Chondrocyte (in vitro differentiated cells): ENCODE results near the gene NDUFA8. TPM values are rescaled to one million over a fixed set of nuclear protein-coding genes. Genes with fewer than 3 reads are reported as not detected.

Source experiments
- DNase-seq: peaks from one replicate; pipeline ENCODE4 v3.0.0; 2021; ENCODE audit warnings: mixed read lengths, low spot score
- H3K27ac Mint-ChIP-seq: one replicate; pipeline ENCODE4 v1.8.0; 2021; ENCODE audit warnings: mild to moderate bottlenecking, moderate library complexity, mixed read lengths; ENCODE audit not compliant: unreplicated experiment
- H3K27me3 Mint-ChIP-seq: 2 replicates; pipeline ENCODE4 v1.8.0; 2021; ENCODE audit warnings: low read depth, mixed read lengths
- H3K36me3 Mint-ChIP-seq: 2 replicates; pipeline ENCODE4 v1.8.0; 2021; ENCODE audit warnings: low read depth, mixed read lengths
- H3K4me1 Mint-ChIP-seq: 2 replicates; pipeline ENCODE4 v1.8.0; 2021; ENCODE audit warnings: low read depth, mild to moderate bottlenecking, mixed read lengths
- H3K4me3 Mint-ChIP-seq: one replicate; pipeline ENCODE4 v1.8.0; 2021; ENCODE audit warnings: mild to moderate bottlenecking, moderate library complexity, mixed read lengths; ENCODE audit not compliant: unreplicated experiment
- H3K9me3 Mint-ChIP-seq: 2 replicates; pipeline ENCODE4 v1.8.0; 2021; ENCODE audit warnings: low read depth, mixed read lengths
- total RNA-seq: library from RNA; stranded (reverse); gene quantifications from 3 replicates; pipeline ENCODE4 v1.2.1, GENCODE V29; 2021
- TF ChIP-seq, protein P1 (sequence below): fragments of 200-600 bp; sonication (generic); IDR thresholded peaks from 2 replicates; pipeline ENCODE4 v1.5.0; 2021; ENCODE audit warnings: antibody characterized with exemption, mild to moderate bottlenecking, moderate library complexity

Gene NDUFA8
- total RNA-seq, 1 donor from 2014 or later = 47.9 TPM

DNA sequence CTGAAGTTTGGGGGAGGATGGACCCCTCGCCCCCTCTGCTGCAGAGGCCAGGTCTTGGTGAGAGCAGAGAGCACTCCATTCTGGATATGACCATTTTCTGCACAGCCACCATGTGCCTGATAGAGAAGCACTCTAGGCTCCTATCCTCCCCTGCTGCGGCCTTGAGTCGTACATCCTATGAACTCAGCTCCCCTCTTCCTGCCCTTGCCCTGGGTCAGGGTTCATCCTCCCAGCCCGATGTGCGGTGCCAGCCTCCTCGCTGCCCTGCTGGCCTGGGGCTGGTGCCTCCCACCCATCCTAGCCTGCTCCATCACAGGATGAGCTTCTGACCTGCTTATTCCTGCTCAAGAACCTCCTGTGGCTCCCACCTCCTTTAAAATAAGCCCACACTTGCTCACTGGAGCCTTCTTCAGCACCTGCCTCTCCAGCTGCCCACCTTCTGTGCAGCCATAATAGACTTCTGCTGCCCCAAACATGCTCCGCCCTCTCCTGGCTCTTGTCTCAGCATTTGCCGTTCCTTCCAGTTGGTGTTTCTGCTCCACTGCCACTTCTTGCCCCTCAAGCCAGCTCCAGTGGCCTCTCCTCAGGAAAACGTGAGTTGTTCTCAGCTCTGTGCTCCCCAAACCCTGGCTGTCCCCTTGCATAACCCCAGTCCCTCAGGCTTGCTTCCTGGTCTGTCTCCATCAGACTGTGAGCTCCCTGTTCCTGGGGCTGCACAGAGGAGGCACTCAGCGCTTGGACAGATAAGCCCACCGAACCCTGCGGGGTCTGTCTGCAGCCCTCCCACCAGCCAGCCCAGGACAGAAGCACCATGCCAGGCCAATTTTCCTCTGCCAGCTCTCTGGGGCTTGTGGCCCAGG lies 44.2 kb downstream of the NDUFA8 start:
- Mint-ChIP-seq H3K4me1 (no peaks in the 10 kb centered on the region), H3K4me3 (no peak overlapping the region), H3K36me3 (no peaks in the 10 kb centered on the region), H3K27me3 (peaks cover 32% of the 10 kb centered on the region), H3K9me3 (no peaks in the 10 kb centered on the region), H3K27ac (no peak overlapping the region)
- no peak for DNase-seq
- TF ChIP-seq, protein P1, sequence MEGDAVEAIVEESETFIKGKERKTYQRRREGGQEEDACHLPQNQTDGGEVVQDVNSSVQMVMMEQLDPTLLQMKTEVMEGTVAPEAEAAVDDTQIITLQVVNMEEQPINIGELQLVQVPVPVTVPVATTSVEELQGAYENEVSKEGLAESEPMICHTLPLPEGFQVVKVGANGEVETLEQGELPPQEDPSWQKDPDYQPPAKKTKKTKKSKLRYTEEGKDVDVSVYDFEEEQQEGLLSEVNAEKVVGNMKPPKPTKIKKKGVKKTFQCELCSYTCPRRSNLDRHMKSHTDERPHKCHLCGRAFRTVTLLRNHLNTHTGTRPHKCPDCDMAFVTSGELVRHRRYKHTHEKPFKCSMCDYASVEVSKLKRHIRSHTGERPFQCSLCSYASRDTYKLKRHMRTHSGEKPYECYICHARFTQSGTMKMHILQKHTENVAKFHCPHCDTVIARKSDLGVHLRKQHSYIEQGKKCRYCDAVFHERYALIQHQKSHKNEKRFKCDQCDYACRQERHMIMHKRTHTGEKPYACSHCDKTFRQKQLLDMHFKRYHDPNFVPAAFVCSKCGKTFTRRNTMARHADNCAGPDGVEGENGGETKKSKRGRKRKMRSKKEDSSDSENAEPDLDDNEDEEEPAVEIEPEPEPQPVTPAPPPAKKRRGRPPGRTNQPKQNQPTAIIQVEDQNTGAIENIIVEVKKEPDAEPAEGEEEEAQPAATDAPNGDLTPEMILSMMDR = no peak

DNA sequence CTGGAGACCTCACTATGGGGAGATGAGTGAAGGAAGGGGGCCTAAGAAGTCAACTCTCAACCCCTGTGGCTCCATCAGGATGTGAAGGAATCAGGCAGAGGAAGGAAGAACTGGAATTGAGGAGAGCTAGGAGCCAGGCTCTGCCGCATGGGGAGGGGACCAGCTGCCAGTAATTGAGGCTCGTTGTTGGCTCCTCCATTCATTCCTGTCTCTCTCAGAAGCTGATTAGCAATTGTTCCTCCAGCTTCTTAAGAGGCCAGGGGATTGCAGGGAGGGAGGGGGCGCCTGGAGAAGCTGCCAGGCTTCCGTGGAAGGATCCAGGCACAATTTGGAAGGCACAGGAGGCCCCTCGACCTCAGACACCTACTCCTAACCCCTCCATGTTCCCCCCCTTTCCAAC lies 46.0 kb downstream of the NDUFA8 start:
- DNase-seq = no peak
- TF ChIP-seq, protein P1 = no peak
- Mint-ChIP-seq H3K4me1 (no peaks in the 10 kb centered on the region), H3K36me3 (no peaks in the 10 kb centered on the region), H3K27ac (no peak overlapping the region), H3K4me3 (no peak overlapping the region), H3K27me3 (peaks cover 32% of the 10 kb centered on the region), H3K9me3 (no peaks in the 10 kb centered on the region)

DNA sequence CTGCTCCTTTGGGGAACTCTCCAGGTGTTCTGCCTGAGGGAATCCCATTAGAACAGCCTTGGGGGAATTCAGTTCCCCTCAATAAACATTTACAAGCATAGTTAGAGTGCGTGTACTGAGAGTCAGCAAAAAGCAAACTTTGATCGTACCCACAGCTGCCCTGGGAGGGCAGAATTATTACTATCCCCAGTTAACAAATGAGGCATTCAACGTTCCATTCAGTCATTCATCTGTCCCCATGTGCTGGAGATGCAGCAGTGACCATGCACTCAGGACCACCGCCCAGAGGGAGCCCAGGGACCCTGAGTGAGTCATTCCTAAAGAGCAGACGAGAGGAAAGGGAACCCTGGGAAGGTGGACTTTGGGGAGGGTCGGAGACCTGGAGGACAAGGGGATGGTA lies 47.3 kb downstream of the NDUFA8 start:
- Mint-ChIP-seq H3K9me3 (no peaks in the 10 kb centered on the region), H3K27ac (no peak overlapping the region), H3K36me3 (no peaks in the 10 kb centered on the region), H3K4me3 (no peak overlapping the region), H3K27me3 (peaks cover 32% of the 10 kb centered on the region), H3K4me1 (peaks cover 6% of the 10 kb centered on the region)
- TF ChIP-seq, protein P1 = no peak
- DNase-seq = no peak

- H3K9me3 Mint-ChIP-seq = no peaks in the 10 kb centered on the region
- TF ChIP-seq, protein P1 = no peak
- no peak overlapping the region for H3K4me3 Mint-ChIP-seq
- H3K4me1 Mint-ChIP-seq = peaks cover 13% of the 10 kb centered on the region
- no peaks in the 10 kb centered on the region for H3K36me3 Mint-ChIP-seq
- peaks cover 32% of the 10 kb centered on the region for H3K27me3 Mint-ChIP-seq
- DNase-seq = no peak
- H3K27ac Mint-ChIP-seq = no peak overlapping the region
Observed at GRCh38 chr9:122111413-122112085, 48.0 kb downstream of the NDUFA8 start.

DNA sequence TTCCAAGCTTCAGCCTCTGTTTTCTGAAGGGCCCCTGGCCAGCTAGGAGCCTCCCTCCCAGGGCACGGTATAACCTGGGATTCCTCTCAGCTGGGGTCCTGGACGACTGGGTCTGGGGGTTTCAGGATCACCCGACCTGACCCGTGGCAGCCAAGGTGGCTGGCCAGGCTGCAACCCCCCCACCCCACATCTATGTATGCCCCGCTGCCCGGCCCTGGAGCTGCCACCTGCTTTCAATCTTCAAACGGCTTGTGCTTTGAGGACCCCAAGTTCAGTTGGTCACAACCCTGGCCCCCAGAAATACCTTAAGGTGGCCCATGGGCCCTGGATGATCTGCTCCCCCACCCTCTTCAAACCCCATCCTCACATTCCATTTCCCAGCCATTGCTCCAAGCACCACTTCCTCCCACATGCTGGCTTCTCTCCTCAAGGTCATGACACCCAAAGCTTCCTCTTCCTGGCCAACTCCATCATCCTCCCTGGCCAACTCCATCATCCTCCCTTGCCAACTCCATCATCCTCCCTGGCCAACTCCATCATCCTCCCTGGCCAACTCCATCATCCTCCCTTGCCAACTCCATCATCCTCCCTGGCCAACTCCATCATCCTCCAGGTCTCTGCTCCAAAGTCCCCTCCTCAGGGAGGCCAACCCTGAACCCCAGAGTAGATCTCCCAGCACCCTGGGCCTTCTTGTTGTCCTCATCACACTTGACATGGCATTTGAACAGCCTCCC lies 49.3 kb downstream of the NDUFA8 start:
- TF ChIP-seq, protein P1 = no peak
- H3K27me3 Mint-ChIP-seq = peaks cover 20% of the 10 kb centered on the region
- peaks cover 16% of the 10 kb centered on the region for H3K4me1 Mint-ChIP-seq
- no peaks in the 10 kb centered on the region for H3K36me3 Mint-ChIP-seq
- H3K9me3 Mint-ChIP-seq = no peaks in the 10 kb centered on the region
- no peak overlapping the region for H3K4me3 Mint-ChIP-seq
- no peak for DNase-seq
- no peak overlapping the region for H3K27ac Mint-ChIP-seq
